Right lobe of liver (tissue), 6 donors: ENCODE measurements around the gene EMC10. TPM values are rescaled to one million over a fixed set of nuclear protein-coding genes. Genes with fewer than 3 reads are reported as not detected.

Experiments
- ATAC-seq, 4 donors: fragments of 200-7000 bp; cut with Tn5 transposase; one replicate each; pipeline ENCODE4 v1.9.1; 2020; ENCODE audit warnings: mild to moderate bottlenecking in 4 of 4, moderate library complexity in 4 of 4
- DNase-seq, 3 donors: peaks; one replicate each; pipeline ENCODE4 v3.0.0-alpha.2; 2020
- H3K27ac ChIP-seq, 3 donors: fragments of 200-600 bp; one replicate each; pipeline ENCODE4 v1.8.0; 2022
- H3K27me3 ChIP-seq, 2 donors: fragments of 200-600 bp; one replicate each; pipeline ENCODE4 v1.8.0; 2022
- H3K36me3 ChIP-seq, 4 donors: fragments of 200-600 bp; sonication (generic) in 1 of 4; one replicate each; pipeline versions ENCODE4 v1.5.1 to v1.8.0; 2017 to 2022; ENCODE audit warnings: control low read depth in 1 of 4
- H3K4me1 ChIP-seq, 4 donors: fragments of 200-600 bp; sonication (generic) in 1 of 4; one replicate each; pipeline versions ENCODE4 v1.5.1 to v1.8.0; 2017 to 2022; ENCODE audit warnings: control low read depth in 1 of 4
- H3K4me3 ChIP-seq, 3 donors: fragments of 200-600 bp; one replicate each; pipeline ENCODE4 v1.8.0; 2022
- H3K9me3 ChIP-seq, 4 donors: fragments of 200-600 bp; sonication (generic) in 1 of 4; one replicate each; pipeline versions ENCODE4 v1.5.1 to v1.8.0; 2017 to 2022; ENCODE audit warnings: control low read depth in 1 of 4
- CTCF ChIP-seq, 4 donors: fragments of 200-600 bp in 3 of 4; fragments of 450-650 bp in 1 of 4; IDR thresholded peaks; one replicate each; pipeline versions ENCODE4 v1.5.1 to v1.8.0; 2016 to 2022; ENCODE audit warnings: antibody characterized with exemption in 4 of 4, mild to moderate bottlenecking in 2 of 4
- POLR2A ChIP-seq: fragments of 450-650 bp; IDR thresholded peaks from one replicate; pipeline ENCODE4 v1.6.1; 2017; ENCODE audit warnings: antibody characterized with exemption, mild to moderate bottlenecking
- WGBS: methylation state at CpG from one replicate; pipeline ENCODE4 v1.1.6; 2018; ENCODE audit warnings: low coverage, low lambda C conversion rate; ENCODE audit not compliant: insufficient coverage; ENCODE audit errors: missing lambda C conversion rate; 5-methylcytosine and 5-hydroxymethylcytosine counted together
- intact Hi-C, 2 donors: fragments of 100-400 bp; cut with DNase I; formaldehyde crosslinking; loops; one replicate each; pipeline versions ENCODE4 v1.11.2 to v1.14.1; 2022
- total RNA-seq, 6 experiments: library from RNA; depleted of rRNA in 2 of 6; stranded (reverse); fragments of >200 nt in 2 of 6; fragmentation: NEBNext Ultra II Directional in 3 of 6; extraction: Animal tissue kit (Norgen Biotek cat#: 25700) in 3 of 6; gene quantifications; one replicate each; pipeline versions ENCODE4 v1.1.0 to v1.2.4, GENCODE V29; 2016 to 2023
- donor health status: DM: no; HTN: yes; CAD: no.
- donor health status: DM: no; HTN: no; CAD: no.
- donor health status: DM: no; HTN: no; CAD: no.
- donor health status: DM: no; HTN: yes; CAD: no.
- donor health status: DM: no; HTN: yes; CAD: no.

The EMC10 gene
- total RNA-seq, 6 experiments from 2014 or later = 48.6 to 82.8 (median 74.2) TPM

- Histone ChIP-seq H3K36me3 (no peaks in the 10 kb centered on the region), H3K27me3 (no peaks in the 10 kb centered on the region), H3K27ac (no peak overlapping the region), H3K4me1 (no peaks in the 10 kb centered on the region), H3K4me3 (no peak overlapping the region), H3K9me3 (no peaks in the 10 kb centered on the region)
- intact Hi-C loops = no loop called here
- TF ChIP-seq CTCF (IDR thresholded peaks at IDR 0.05) = no peak
- TF ChIP-seq POLR2A = no peak
- DNase-seq (peak in 1 of 3 donors; percentile 3), ATAC-seq (no peak)
- WGBS = 55% methylated on average over 7 of the region's 7 CpGs
Observed at GRCh38 chr19:50494186-50495019, 18.1 kb downstream of the EMC10 start.

- intact Hi-C loops = no loop called here
- ATAC-seq = no peak
Observed at GRCh38 chr19:50495020-50495531, 18.8 kb downstream of the EMC10 start.

GRCh38 chr19:50496189-50497021 is 20.1 kb downstream of the EMC10 start:
- WGBS = 74% methylated on average over 11 of the region's 30 CpGs
- DNase-seq (peak in 2 of 3 donors; percentile 18 to 52), ATAC-seq (peak; percentile 31 to 54 (median 38))
- H3K9me3 ChIP-seq = no peaks in the 10 kb centered on the region
- H3K27ac ChIP-seq = no peak overlapping the region
- TF ChIP-seq POLR2A = no peak
- TF ChIP-seq CTCF (IDR thresholded peaks at IDR 0.05) = no peak
- no peak overlapping the region for H3K4me3 ChIP-seq
- no peaks in the 10 kb centered on the region for H3K27me3 ChIP-seq
- intact Hi-C loops = no loop called here
- no peaks in the 10 kb centered on the region for H3K36me3 ChIP-seq
- H3K4me1 ChIP-seq = no peaks in the 10 kb centered on the region

More at GRCh38 chr19:50495020-50495531, 18.8 kb downstream of the EMC10 start:
- no peaks in the 10 kb centered on the region for H3K27me3 ChIP-seq
- no peaks in the 10 kb centered on the region for H3K4me1 ChIP-seq
- 84% methylated on average over 5 of the region's 5 CpGs for WGBS
- no peaks in the 10 kb centered on the region for H3K36me3 ChIP-seq
- no peaks in the 10 kb centered on the region for H3K9me3 ChIP-seq
- no peak overlapping the region for H3K27ac ChIP-seq
- DNase-seq = no peak
- no peak overlapping the region for H3K4me3 ChIP-seq
- TF ChIP-seq POLR2A (no peak), CTCF (IDR thresholded peaks at IDR 0.05) (no peak)

- TF ChIP-seq POLR2A = no peak
- TF ChIP-seq CTCF (IDR thresholded peaks at IDR 0.05) = no peak
- Histone ChIP-seq H3K27ac (no peak overlapping the region), H3K36me3 (no peaks in the 10 kb centered on the region), H3K4me1 (no peaks in the 10 kb centered on the region), H3K4me3 (no peak overlapping the region), H3K9me3 (no peaks in the 10 kb centered on the region), H3K27me3 (no peaks in the 10 kb centered on the region)
- intact Hi-C loops = no loop called here
- DNase-seq = peak in 1 of 3 donors; percentile 40
- ATAC-seq = no peak
- 81% methylated on average over 7 of the region's 8 CpGs for WGBS
Observed at GRCh38 chr19:50497022-50497405, 20.7 kb downstream of the EMC10 start.
